COR-L47 (cell line): ENCODE measurements around the gene RTTN.
A peak's percentile ranks its signal among the peaks of the same experiment; 100 is the strongest.

ENCODE experiments used
- DNase-seq: peaks from one replicate; lab custom pipeline; 2025; lab: John Stamatoyannopoulos, UW

RTTN gene

GRCh38 chr18:70082430-70082829 is 123.1 kb downstream of the RTTN start:
- DNase-seq: no peak

- DNase-seq: no peak
These were observed 127.4 kb downstream of the RTTN start for GRCh38 chr18:70078106-70078505.

GRCh38 chr18:70075906-70076305 is 129.6 kb downstream of the RTTN start:
- DNase-seq: no peak

- DNase-seq: no peak
These were observed 131.4 kb downstream of the RTTN start for GRCh38 chr18:70074116-70074515.

DNA sequence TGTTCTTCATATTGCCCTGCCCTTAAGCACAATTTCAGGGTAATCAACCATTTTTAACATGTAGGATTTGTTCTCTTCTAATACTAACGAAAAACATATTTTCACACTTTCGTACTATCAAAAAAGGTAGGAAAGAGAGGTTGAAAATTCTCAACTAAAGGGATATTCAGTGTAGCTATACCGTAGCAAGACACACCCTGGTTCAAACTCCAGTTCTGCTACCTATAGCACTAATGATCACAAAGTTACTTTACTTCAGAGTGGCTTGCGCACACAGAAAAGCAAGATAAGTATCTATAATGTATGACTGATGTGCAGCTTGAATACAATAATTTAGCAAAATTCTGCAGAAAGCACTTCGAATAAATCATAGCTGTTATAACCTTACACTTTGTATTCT is 132.1 kb downstream of the RTTN start:
- no peak for DNase-seq

- DNase-seq: peak; percentile 39
These were observed 132.8 kb downstream of the RTTN start for GRCh38 chr18:70072678-70073077.

GRCh38 chr18:70069965-70070364 is 135.5 kb downstream of the RTTN start:
- no peak for DNase-seq

DNA sequence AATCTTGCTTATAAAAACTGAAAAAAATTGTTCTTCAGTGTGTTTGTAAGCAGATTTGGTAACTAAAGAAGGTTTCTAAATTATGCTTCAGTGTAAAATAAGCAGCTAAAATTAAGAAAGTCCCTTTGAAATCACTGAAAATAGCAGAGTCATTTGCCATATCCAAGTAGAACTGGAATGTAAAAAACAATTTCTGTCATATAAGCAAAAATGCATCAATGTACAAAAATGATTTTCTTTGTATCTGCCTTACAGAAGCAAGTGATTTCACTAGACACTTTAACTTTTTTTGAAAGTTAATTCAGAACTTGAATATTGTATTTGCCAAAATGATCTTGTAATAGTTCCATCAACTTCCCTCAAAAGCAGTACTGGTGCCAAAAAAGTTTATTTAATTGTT is 136.1 kb downstream of the RTTN start:
- no peak for DNase-seq

DNA sequence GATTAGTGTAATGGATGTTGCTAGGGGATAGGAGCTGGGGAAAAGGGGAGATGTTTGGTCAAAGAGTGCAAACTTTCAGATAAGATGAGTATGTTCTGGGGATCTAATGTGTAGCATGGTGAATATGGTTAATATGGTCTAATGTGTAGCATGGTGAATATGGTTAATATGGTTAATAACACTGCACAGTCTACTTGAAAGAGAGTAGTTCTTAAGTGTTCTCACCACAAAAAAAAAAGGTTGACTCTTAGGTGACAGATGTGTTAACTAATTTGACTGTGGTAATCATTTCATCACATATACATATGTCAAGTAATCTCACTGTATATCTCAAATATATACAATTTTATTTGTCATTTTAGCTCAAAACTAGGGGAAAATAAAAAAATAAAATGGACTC is 136.5 kb downstream of the RTTN start:
- no peak for DNase-seq

- DNase-seq: no peak
These were observed 145.8 kb downstream of the RTTN start for GRCh38 chr18:70059684-70060083.

- DNase-seq: no peak
These were observed 146.6 kb downstream of the RTTN start for GRCh38 chr18:70058916-70059315.

DNA sequence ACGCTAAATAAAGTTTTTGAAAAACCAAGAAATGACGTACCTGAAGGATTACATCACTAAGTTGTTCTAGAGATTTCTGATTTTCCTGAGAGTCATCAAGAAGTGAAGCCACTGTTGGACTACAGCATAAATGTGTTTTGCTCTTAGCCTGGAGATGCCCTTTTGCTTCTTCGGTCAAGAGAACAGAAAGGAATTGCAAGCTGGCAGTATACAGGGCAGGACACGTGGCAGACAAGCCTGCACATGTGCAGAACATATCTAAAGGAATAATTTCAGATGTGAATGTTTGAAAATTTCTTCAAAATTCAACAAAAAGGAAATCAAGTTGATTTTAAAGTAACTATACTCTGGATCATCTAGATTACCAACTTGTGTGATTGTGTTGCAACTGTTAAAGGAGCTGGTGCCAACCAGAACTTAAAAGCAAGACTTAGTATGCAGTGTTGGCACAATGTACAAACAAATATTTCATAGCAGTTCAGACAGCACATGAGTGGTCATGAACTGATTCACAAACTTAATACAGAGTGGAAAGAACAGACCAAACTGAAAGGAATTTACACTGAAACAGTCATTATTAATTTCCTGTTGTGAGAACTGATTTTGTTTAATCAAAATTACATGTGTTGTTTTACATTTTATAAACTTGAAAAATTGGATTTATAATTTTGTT is 157.4 kb downstream of the RTTN start:
- no peak for DNase-seq

- no peak for DNase-seq
These were observed 158.7 kb downstream of the RTTN start for GRCh38 chr18:70046796-70047195.

GRCh38 chr18:70046207-70046606 is 159.3 kb downstream of the RTTN start:
- DNase-seq: no peak

DNA sequence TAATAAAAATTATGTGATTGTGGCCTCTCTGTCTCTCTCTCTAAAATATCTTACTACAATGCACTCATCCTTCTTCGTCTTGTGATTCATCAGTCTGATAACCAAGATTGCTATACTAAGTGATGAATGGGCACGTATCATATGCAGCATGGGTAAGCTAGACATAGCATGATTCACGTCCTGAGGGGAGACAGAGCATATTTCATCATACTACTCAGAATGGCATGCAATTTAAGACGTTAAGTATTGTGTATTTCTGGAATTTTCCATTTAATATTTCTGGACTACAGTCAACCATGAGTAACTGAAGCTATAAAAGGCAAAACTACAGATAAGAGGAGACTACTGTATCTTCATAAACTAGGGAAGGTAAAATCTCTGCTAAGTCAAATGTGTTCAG is 160.9 kb downstream of the RTTN start:
- no peak for DNase-seq

- no peak for DNase-seq
These were observed 163.9 kb downstream of the RTTN start for GRCh38 chr18:70041459-70042050.

DNA sequence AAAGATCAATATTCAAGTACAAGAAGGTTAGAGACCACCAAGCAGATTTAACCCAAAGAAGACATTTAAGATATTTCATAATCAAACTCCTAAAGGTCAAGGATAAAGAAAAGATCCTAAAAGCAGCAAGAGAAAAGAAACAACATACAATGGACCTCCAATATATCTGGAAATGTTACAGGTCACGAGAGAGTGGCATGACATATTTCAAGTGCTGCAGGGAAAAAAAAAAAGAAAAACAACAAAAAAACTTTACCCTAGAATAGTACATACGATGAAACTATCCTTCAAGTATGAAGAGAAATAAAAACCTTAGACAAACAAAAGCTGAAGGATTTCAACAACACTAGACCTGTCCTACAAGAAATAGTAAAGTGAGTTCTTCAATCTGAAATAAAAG is 166.3 kb downstream of the RTTN start:
- no peak for DNase-seq

GRCh38 chr18:70037431-70038061 is 167.9 kb downstream of the RTTN start:
- DNase-seq: no peak

DNA sequence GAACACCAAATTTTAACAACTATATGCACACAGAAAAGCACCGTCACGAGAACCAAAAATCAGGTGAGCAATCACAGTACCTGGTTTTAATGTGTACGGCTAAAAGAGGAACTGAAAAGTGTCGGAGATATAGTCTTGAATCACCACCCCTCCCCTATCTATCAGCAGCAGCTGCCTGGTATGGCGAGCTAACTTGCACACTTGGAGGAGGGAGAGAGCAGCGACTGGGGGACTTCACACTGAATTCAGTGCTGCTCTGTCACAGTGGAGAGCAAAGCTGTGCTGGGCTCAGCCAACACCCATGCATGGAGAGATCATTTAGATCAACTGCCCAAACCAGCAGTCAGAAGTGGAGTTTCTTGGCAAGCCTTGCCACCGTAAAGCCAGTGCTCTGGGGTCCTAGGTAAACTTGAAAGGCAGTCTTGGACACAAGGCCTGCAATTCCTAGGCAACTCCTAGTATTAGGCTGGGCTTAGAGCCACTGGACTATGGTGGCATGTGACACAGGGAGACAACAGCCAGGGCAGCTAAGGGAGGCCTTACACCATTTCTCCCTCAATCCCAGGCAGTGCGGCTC is 168.6 kb downstream of the RTTN start:
- no peak for DNase-seq

DNA sequence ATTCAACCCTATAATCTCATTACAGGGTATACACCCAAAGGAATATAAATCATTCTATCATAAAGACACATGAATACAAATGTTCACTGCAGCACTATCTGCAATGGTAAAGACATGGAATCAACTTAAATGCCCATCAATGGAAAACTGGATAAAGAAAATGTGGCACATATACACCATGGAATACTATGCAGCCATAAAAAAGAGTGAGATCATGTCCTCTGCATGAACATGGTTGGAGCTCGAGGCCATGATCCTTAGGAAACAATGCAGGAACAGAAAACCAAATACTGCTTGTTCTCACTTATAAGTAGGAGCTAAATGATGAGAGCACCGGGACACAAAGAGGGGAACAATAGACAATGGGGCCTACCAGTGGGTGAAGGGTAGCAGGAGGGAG is 169.3 kb downstream of the RTTN start:
- DNase-seq: no peak

GRCh38 chr18:70031221-70031620 is 174.3 kb downstream of the RTTN start:
- DNase-seq: no peak

DNA sequence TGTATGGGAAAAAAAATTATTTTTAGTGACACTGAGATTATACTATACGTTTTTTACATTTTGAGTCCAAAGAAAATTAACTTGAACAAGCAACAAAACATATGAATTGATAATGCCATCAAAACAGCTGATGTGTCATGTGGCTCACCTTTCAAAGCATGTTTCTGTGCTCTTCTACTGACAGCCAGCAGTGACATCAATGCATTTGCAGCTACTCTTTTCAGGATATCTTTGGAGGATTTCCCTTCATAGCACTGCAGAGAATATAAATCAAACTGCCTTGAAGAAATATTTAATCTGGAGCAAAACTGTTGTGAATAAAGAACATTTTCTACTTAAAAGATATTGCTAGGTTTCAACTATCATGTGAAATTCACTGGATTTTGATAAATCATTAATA is 174.8 kb downstream of the RTTN start:
- no peak for DNase-seq

DNA sequence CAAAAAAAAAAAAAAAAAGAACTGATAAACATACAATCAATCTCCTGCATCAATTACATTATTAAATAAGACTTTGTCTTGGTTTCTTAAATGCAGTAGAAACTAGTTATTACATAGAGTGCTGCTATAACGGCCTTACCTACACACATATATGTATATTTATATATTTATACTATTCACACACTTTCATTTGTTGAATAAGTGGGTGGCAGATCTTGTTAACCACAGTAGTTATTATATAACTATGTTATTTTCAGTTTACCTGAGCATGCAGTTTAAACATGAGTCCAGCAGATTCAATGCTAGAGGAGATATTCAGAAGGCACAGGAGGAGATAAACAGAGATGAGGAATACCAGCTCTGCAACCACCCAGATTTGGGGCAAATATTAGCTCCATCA is 176.3 kb downstream of the RTTN start:
- DNase-seq: no peak
